Endothelial cell (in vitro differentiated cells): ENCODE data around the gene CNN1. TPM values are rescaled to one million over a fixed set of nuclear protein-coding genes. Genes with fewer than 3 reads are reported as not detected.
A peak's percentile ranks its signal among the peaks of the same experiment; 100 is the strongest.

Source experiments
- DNase-seq: peaks from one replicate; pipeline ENCODE4 v3.0.0; 2021; ENCODE audit warnings: low spot score
- H3K27ac Mint-ChIP-seq: one replicate; pipeline ENCODE4 v1.8.0; 2021; ENCODE audit warnings: mixed read lengths, inconsistent platforms; ENCODE audit not compliant: unreplicated experiment
- H3K27me3 Mint-ChIP-seq: one replicate; pipeline ENCODE4 v1.8.0; 2021; ENCODE audit warnings: mild to moderate bottlenecking, moderate library complexity, mixed read lengths, inconsistent platforms; ENCODE audit not compliant: unreplicated experiment
- H3K36me3 Mint-ChIP-seq: one replicate; pipeline ENCODE4 v1.8.0; 2021; ENCODE audit warnings: mild to moderate bottlenecking, low read depth, mixed read lengths, inconsistent platforms; ENCODE audit not compliant: unreplicated experiment
- H3K4me1 Mint-ChIP-seq: one replicate; pipeline ENCODE4 v1.8.0; 2021; ENCODE audit warnings: mild to moderate bottlenecking, mixed read lengths, inconsistent platforms; ENCODE audit not compliant: unreplicated experiment
- H3K4me3 Mint-ChIP-seq: one replicate; pipeline ENCODE4 v1.8.0; 2021; ENCODE audit warnings: mild to moderate bottlenecking, mixed read lengths, inconsistent platforms; ENCODE audit not compliant: unreplicated experiment
- H3K9me3 Mint-ChIP-seq: one replicate; pipeline ENCODE4 v1.8.0; 2021; ENCODE audit warnings: mixed read lengths, inconsistent platforms; ENCODE audit not compliant: unreplicated experiment
- total RNA-seq: library from RNA; stranded (reverse); fragmentation: NEBNext Ultra II Directional; extraction: Animal tissue kit (Norgen Biotek cat#: 25700); gene quantifications from one replicate; pipeline ENCODE4 v1.2.1, GENCODE V29; 2021; ENCODE audit not compliant: unreplicated experiment
- TF ChIP-seq, protein P1 (sequence below): fragments of 200-600 bp; sonication (generic); IDR thresholded peaks from one replicate; pipeline ENCODE4 v1.5.0; 2021; ENCODE audit warnings: antibody characterized with exemption; ENCODE audit not compliant: unreplicated experiment

Gene CNN1
- total RNA-seq, 1 donor from 2014 or later = 1.5 TPM

DNA sequence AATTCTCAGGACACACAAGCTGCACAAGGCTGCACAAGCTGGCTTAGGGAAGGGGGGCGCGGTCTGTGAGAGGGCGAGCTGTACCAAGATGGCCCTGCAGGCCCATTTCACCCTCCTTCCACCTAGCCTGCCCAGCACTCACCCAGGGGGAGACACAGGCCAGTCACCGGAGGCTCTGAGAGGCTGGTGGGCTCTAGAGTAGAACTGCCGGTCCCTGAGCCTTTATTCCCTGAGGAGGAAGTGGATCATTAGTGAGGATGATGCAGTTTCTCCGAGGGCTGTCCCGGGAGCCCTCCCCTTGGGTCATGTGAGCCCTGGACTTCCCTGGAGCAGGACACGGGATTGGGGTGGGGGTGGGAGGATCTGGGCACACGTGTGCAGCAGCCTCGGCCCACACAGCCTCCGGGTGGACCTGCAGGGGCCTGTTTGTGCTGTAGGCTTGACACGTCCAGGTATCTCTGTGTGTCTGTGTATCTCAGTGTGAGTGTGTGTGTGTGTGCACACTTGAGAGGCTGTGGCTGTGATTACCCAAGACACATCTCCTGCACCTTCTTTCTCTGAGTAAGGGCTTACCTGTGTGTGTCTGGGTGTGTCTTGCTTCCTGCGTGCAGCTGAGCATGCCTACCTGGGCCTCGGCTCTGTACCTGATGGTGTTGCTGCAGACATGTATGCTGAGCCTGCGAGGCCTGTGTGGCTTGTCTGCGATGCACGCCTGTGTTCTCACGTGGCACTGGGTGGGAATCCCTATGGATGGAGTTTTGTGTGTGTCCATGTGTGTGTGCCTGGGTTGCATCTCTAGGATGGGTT, 39.0 kb downstream of the CNN1 start, which contains the start of gene ACP5:
ACP5 (minus strand) TSS at position 195 of the 807 bp plus-strand sequence. CDS start 328 bp downstream, outside the sequence.
- H3K4me3 Mint-ChIP-seq = no peak within 1 kb of the TSS
- H3K27ac Mint-ChIP-seq = no peak within 1 kb of the TSS
- no peak for DNase-seq
- no peaks in the 10 kb centered on the region for H3K9me3 Mint-ChIP-seq
- TF ChIP-seq, protein P1, sequence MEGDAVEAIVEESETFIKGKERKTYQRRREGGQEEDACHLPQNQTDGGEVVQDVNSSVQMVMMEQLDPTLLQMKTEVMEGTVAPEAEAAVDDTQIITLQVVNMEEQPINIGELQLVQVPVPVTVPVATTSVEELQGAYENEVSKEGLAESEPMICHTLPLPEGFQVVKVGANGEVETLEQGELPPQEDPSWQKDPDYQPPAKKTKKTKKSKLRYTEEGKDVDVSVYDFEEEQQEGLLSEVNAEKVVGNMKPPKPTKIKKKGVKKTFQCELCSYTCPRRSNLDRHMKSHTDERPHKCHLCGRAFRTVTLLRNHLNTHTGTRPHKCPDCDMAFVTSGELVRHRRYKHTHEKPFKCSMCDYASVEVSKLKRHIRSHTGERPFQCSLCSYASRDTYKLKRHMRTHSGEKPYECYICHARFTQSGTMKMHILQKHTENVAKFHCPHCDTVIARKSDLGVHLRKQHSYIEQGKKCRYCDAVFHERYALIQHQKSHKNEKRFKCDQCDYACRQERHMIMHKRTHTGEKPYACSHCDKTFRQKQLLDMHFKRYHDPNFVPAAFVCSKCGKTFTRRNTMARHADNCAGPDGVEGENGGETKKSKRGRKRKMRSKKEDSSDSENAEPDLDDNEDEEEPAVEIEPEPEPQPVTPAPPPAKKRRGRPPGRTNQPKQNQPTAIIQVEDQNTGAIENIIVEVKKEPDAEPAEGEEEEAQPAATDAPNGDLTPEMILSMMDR = no peak
- H3K27me3 Mint-ChIP-seq = peaks cover 2% of the 10 kb centered on the region
- H3K36me3 Mint-ChIP-seq = no peaks in the 10 kb centered on the region
- H3K4me1 Mint-ChIP-seq = peaks cover 6% of the 10 kb centered on the region

DNA sequence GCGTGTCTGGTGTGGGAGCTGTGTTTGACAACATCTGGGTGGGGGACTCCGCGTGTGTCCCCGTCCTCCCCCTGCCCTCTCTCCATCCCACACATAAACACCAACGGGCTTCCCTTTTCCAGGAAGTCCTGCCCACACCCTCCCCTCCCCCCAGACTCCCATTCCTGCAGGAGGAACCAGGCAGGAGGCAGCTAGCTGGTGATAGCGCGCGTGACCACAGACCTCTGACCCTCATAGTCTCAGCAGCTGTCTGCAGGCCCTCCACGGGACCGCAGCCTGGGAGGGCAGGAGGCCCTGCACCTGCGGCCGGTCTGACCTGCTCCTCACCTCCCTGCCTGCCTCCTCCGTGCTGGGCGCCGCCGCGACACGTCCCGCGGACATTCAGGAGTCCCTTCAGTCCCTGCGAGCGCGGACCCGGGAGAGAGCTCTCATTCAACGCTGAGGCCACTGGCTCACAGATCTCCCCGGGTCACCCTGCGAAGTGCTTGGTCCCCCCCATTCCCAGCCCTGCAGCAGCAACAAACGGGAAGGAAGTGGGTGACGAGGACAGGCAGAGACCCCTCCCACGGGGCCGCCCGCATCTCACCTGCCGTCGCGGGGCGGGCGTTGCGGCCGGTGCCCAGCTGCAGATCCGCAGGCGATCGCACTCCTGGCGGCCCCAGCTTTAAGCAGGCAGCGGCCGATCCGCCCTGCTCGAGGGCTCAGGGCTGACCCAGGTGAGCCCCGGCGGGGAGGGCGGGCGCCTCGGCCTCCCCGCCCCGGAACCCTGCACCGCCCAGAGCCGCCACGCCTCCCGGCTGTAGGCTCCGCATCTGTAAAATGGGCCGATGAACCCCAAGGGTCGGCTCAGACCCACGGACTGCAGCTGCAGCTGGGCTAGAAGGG, 39.8 kb downstream of the CNN1 start:
- H3K36me3 Mint-ChIP-seq = no peaks in the 10 kb centered on the region
- no peaks in the 10 kb centered on the region for H3K9me3 Mint-ChIP-seq
- TF ChIP-seq, protein P1 = no peak
- H3K27ac Mint-ChIP-seq = no peak overlapping the region
- H3K4me3 Mint-ChIP-seq = no peak overlapping the region
- H3K4me1 Mint-ChIP-seq = peaks cover 6% of the 10 kb centered on the region
- peaks cover 2% of the 10 kb centered on the region for H3K27me3 Mint-ChIP-seq
- peak; percentile 25 for DNase-seq

DNA sequence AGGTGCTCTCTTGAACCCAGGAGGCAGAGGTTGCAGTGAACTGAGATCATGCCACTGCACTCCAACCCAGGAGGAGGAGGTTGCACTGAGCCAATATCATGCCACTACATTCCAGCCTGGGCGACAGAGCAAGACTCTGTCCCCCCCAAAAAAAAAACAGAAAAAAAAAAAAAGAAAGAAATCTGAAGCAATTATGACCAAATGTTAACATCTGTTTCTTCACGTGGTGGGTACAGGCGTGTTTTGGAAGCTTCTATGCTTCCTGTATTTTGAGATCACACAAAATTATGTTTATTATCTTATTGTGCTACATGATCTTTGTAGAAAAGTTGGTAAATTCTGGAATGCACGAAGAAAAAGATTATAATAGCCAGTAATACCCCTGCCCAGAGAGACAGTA, 41.5 kb downstream of the CNN1 start:
- no peaks in the 10 kb centered on the region for H3K9me3 Mint-ChIP-seq
- H3K36me3 Mint-ChIP-seq = no peaks in the 10 kb centered on the region
- TF ChIP-seq, protein P1 = no peak
- peaks cover 2% of the 10 kb centered on the region for H3K27me3 Mint-ChIP-seq
- peaks cover 6% of the 10 kb centered on the region for H3K4me1 Mint-ChIP-seq
- no peak overlapping the region for H3K27ac Mint-ChIP-seq
- no peak overlapping the region for H3K4me3 Mint-ChIP-seq
- DNase-seq = no peak

DNA sequence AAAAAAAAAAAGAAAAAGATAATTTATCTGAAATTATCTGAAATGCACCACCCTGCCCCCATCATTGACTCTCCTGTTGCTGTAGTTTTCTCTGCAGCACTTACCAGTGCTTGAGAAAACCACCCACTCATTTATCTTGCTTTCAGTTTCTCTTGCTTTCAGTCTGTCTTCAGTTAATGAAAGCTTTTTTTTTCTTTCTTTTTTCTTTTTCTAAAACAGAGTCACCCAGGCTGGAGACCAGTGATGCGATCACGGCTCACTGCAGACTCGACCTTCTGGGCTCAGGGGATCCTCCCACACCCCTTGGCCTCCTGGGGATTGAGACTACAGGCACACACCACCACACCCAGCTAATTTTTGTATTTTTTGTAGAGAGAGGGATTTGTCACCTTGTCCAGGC, 43.1 kb downstream of the CNN1 start:
- Mint-ChIP-seq H3K4me1 (peaks cover 6% of the 10 kb centered on the region), H3K4me3 (no peak overlapping the region), H3K9me3 (no peaks in the 10 kb centered on the region), H3K36me3 (no peaks in the 10 kb centered on the region), H3K27ac (no peak overlapping the region), H3K27me3 (peaks cover 2% of the 10 kb centered on the region)
- DNase-seq = no peak
- TF ChIP-seq, protein P1 = no peak
